HepG2 (cell line): ENCODE measurements around the gene GRAMD4. TPM values are rescaled to one million over a fixed set of nuclear protein-coding genes. Genes with fewer than 3 reads are reported as not detected.

Experiments used
- DMAP1 ChIP-seq: IDR thresholded peaks from 2 replicates; pipeline ENCODE4 v1.6.1; 2016
- EED ChIP-seq: sonication (generic); formaldehyde crosslinking; IDR thresholded peaks from 2 replicates; pipeline ENCODE4 v1.5.0; 2020; ENCODE audit warnings: mild to moderate bottlenecking, missing genetic modification reagents
- HDAC1 ChIP-seq: sonication (generic); formaldehyde crosslinking; IDR thresholded peaks from 2 replicates; pipeline ENCODE4 v1.5.1; 2020; ENCODE audit warnings: mild to moderate bottlenecking, missing genetic modification reagents
- HES4 ChIP-seq: sonication (generic); formaldehyde crosslinking; IDR thresholded peaks from 2 replicates; pipeline ENCODE4 v1.9.0; 2021; ENCODE audit warnings: mild to moderate bottlenecking, missing genetic modification reagents, borderline replicate concordance
- KDM2A ChIP-seq: sonication (generic); formaldehyde crosslinking; IDR thresholded peaks from 2 replicates; pipeline ENCODE4 v1.4.0; 2020; ENCODE audit warnings: low read depth, missing genetic modification reagents, borderline replicate concordance
- NR2F6 ChIP-seq, 2 experiments: IDR thresholded peaks; 2 replicates each; pipeline ENCODE4 v1.6.1; 2016; ENCODE audit warnings: antibody characterized with exemption in 1 of 2, mild to moderate bottlenecking in 1 of 2
- PAWR ChIP-seq: sonication (generic); formaldehyde crosslinking; IDR thresholded peaks from 2 replicates; pipeline ENCODE4 v1.4.0; 2020; ENCODE audit warnings: missing genetic modification reagents, mild to moderate bottlenecking, borderline replicate concordance
- SOX5 ChIP-seq: IDR thresholded peaks from 2 replicates; pipeline ENCODE4 v1.6.1; 2016; ENCODE audit warnings: borderline replicate concordance
- TARDBP ChIP-seq: sonication (generic); formaldehyde crosslinking; IDR thresholded peaks from 2 replicates; pipeline ENCODE4 v1.8.0; 2022; ENCODE audit warnings: mild to moderate bottlenecking, missing genetic modification reagents
- ZGPAT ChIP-seq: IDR thresholded peaks from 2 replicates; pipeline ENCODE4 v1.6.1; 2016; ENCODE audit warnings: mild to moderate bottlenecking
- ZNF253 ChIP-seq: sonication (generic); formaldehyde crosslinking; IDR thresholded peaks from 2 replicates; pipeline ENCODE4 v1.8.0; 2022; ENCODE audit warnings: mild to moderate bottlenecking, missing genetic modification reagents, borderline replicate concordance
- ZNF691 ChIP-seq: sonication (generic); formaldehyde crosslinking; IDR thresholded peaks from 2 replicates; pipeline ENCODE4 v1.4.0; 2020; ENCODE audit warnings: missing genetic modification reagents, low read depth, mild to moderate bottlenecking, borderline replicate concordance
- ZNF784 ChIP-seq: sonication (generic); formaldehyde crosslinking; IDR thresholded peaks from 2 replicates; pipeline ENCODE4 v1.5.1; 2020; ENCODE audit warnings: missing genetic modification reagents, mild to moderate bottlenecking, borderline replicate concordance
- ZNF841 ChIP-seq: sonication (generic); formaldehyde crosslinking; IDR thresholded peaks from 2 replicates; pipeline ENCODE4 v1.8.1; 2023; ENCODE audit warnings: missing genetic modification reagents, borderline replicate concordance
- polyA plus RNA-seq, 8 experiments: library from polyadenylated mRNA; depleted of rRNA in 3 of 8; stranded (reverse) in 7 of 8; unstranded in 1 of 8; fragments of >200 nt; fragmentation: Illumina TruSeq in 4 of 8; extraction: Trizol in 4 of 8; gene quantifications; 2 replicates each; pipeline versions ENCODE4 v1.2.1 to v1.2.3, GENCODE V29; 2011 to 2016; ENCODE audit warnings: low read depth in 4 of 8, missing spikeins in 1 of 8, mixed read lengths in 1 of 8; ENCODE audit not compliant: insufficient read depth in 1 of 8
- total RNA-seq, 5 experiments: library from RNA; depleted of rRNA; stranded (reverse); fragments of >200 nt; fragmentation: Illumina TruSeq; extraction: Trizol; gene quantifications; 2 replicates each; pipeline ENCODE4 v1.2.3, GENCODE V29; 2016; ENCODE audit warnings: low read depth in 1 of 5
- TF ChIP-seq, protein P1 (sequence below): sonication (generic); formaldehyde crosslinking; IDR thresholded peaks from 2 replicates; pipeline ENCODE4 v1.5.0; 2020; ENCODE audit warnings: mild to moderate bottlenecking, missing genetic modification reagents, borderline replicate concordance
- TF ChIP-seq, protein P2 (sequence below): sonication (generic); formaldehyde crosslinking; IDR thresholded peaks from 2 replicates; pipeline ENCODE4 v1.4.0; 2020; ENCODE audit warnings: missing genetic modification reagents, borderline replicate concordance

The GRAMD4 gene
- total and polyA plus RNA-seq, 2 of the 13 experiments (the other 11 are each of a cell fraction or from before 2014, with no cell fraction given): 15.2 to 15.7 TPM

DNA sequence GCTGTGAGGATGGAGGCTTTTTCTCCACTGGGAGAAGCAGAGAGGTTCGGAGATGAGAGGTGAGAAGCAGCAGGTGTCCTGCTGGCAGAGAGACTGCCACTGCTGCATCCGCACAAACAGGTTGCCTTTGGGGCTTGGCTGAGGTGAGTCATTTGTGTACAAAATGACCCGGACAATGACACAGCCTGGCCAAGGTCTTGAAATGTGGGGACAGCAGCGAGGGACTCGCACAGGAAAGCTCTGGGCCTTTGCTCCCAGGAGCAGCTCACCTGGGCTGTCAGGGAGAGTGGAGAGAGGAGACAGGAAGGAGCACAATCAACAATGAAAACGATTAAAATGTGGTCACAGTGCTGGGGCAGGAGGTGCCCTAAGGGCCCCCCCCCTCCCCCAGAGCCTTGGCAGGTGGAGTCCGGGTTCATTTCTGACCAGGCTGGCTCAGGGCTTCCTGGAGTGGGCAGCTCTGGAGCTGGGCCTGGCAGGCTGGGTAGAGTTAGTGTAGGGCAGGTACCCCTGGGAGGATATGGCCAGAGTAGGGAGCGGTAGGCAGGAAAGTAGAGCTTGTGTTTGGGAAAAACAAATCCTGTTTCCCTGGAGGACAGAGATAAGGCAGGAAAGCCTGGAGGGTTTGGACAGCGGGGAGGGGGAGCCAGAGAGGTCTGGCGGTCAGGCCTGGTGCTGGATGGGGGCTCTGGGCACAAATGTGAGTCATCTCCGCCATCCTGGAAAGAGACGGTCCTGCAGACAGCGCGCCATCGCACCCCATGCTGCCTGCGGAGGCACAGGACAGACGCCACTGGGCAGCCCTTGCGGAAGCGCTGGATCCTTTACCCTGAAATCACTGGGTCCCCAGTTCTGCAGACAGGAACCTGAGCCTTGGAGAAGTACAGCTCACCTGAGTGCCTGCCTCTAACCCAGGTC is 44.9 kb upstream of the GRAMD4 start (continued):
- TF ChIP-seq, protein P1, sequence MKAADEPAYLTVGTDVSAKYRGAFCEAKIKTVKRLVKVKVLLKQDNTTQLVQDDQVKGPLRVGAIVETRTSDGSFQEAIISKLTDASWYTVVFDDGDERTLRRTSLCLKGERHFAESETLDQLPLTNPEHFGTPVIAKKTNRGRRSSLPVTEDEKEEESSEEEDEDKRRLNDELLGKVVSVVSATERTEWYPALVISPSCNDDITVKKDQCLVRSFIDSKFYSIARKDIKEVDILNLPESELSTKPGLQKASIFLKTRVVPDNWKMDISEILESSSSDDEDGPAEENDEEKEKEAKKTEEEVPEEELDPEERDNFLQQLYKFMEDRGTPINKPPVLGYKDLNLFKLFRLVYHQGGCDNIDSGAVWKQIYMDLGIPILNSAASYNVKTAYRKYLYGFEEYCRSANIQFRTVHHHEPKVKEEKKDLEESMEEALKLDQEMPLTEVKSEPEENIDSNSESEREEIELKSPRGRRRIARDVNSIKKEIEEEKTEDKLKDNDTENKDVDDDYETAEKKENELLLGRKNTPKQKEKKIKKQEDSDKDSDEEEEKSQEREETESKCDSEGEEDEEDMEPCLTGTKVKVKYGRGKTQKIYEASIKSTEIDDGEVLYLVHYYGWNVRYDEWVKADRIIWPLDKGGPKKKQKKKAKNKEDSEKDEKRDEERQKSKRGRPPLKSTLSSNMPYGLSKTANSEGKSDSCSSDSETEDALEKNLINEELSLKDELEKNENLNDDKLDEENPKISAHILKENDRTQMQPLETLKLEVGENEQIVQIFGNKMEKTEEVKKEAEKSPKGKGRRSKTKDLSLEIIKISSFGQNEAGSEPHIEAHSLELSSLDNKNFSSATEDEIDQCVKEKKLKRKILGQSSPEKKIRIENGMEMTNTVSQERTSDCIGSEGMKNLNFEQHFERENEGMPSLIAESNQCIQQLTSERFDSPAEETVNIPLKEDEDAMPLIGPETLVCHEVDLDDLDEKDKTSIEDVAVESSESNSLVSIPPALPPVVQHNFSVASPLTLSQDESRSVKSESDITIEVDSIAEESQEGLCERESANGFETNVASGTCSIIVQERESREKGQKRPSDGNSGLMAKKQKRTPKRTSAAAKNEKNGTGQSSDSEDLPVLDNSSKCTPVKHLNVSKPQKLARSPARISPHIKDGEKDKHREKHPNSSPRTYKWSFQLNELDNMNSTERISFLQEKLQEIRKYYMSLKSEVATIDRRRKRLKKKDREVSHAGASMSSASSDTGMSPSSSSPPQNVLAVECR (CRISPR knock-in tag): peak; percentile 34; the same call in 1 of the 2 replicates
- TF ChIP-seq ZNF784 (CRISPR knock-in tag) (no peak), PAWR (no peak), ZNF691 (CRISPR knock-in tag) (no peak), HES4 (CRISPR knock-in tag) (no peak), ZNF841 (no peak), NR2F6 (IDR thresholded peaks at IDR 0.05) (0 out of 2 replicates have a peak, but pooled peaks have one; percentile 21), NR2F6 (CRISPR knock-in tag; IDR thresholded peaks at IDR 0.05) (peak; percentile 77), DMAP1 (CRISPR knock-in tag) (peak; percentile 23; the same call in 1 of the 2 replicates), EED (CRISPR knock-in tag) (no peak), SOX5 (peak; percentile 85), ZGPAT (peak; percentile 53; the same call in 1 of the 2 replicates), KDM2A (CRISPR knock-in tag) (peak; percentile 57), ZNF253 (CRISPR knock-in tag) (0 out of 2 replicates have a peak, but pooled peaks have one; percentile 26), TARDBP (CRISPR knock-in tag) (no peak), HDAC1 (CRISPR knock-in tag) (peak; percentile 55)
- TF ChIP-seq, protein P2, sequence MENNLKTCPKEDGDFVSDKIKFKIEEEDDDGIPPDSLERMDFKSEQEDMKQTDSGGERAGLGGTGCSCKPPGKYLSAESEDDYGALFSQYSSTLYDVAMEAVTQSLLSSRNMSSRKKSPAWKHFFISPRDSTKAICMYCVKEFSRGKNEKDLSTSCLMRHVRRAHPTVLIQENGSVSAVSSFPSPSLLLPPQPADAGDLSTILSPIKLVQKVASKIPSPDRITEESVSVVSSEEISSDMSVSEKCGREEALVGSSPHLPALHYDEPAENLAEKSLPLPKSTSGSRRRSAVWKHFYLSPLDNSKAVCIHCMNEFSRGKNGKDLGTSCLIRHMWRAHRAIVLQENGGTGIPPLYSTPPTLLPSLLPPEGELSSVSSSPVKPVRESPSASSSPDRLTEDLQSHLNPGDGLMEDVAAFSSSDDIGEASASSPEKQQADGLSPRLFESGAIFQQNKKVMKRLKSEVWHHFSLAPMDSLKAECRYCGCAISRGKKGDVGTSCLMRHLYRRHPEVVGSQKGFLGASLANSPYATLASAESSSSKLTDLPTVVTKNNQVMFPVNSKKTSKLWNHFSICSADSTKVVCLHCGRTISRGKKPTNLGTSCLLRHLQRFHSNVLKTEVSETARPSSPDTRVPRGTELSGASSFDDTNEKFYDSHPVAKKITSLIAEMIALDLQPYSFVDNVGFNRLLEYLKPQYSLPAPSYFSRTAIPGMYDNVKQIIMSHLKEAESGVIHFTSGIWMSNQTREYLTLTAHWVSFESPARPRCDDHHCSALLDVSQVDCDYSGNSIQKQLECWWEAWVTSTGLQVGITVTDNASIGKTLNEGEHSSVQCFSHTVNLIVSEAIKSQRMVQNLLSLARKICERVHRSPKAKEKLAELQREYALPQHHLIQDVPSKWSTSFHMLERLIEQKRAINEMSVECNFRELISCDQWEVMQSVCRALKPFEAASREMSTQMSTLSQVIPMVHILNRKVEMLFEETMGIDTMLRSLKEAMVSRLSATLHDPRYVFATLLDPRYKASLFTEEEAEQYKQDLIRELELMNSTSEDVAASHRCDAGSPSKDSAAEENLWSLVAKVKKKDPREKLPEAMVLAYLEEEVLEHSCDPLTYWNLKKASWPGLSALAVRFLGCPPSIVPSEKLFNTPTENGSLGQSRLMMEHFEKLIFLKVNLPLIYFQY: peak; percentile 87; the same call in 1 of the 2 replicates
